Sciatic nerve (tissue), 2 donors: Measurements from ENCODE around the gene CNIH4. TPM values are rescaled to one million over a fixed set of nuclear protein-coding genes. Genes with fewer than 3 reads are reported as not detected.
"Not testable (repeated sequence)": the region's sequence is repeated elsewhere in the genome, so short reads cannot be mapped to it uniquely, and the experiment has no call there.

Experiments used
- ATAC-seq: fragments of 200-7000 bp; cut with Tn5 transposase; one replicate; pipeline ENCODE4 v1.9.1; 2020; ENCODE audit warnings: mild to moderate bottlenecking, moderate library complexity
- DNase-seq: peaks from one replicate; pipeline ENCODE4 v3.0.0-alpha.2; 2020; ENCODE audit warnings: low spot score
- intact Hi-C: fragments of 100-400 bp; cut with DNase I; formaldehyde crosslinking; loops from one replicate; pipeline ENCODE4 v1.14.2; 2022
- total RNA-seq: library from RNA; stranded (reverse); fragmentation: NEBNext Ultra II Directional; extraction: Animal tissue kit (Norgen Biotek cat#: 25700); gene quantifications from one replicate; pipeline ENCODE4 v1.2.1, GENCODE V29; 2021
- donor health status: DM: no; HTN: no; CAD: no.
- donor health status: DM: no; HTN: no; CAD: no.

CNIH4 gene
- total RNA-seq, 1 donor from 2014 or later: 51.3 TPM

DNA sequence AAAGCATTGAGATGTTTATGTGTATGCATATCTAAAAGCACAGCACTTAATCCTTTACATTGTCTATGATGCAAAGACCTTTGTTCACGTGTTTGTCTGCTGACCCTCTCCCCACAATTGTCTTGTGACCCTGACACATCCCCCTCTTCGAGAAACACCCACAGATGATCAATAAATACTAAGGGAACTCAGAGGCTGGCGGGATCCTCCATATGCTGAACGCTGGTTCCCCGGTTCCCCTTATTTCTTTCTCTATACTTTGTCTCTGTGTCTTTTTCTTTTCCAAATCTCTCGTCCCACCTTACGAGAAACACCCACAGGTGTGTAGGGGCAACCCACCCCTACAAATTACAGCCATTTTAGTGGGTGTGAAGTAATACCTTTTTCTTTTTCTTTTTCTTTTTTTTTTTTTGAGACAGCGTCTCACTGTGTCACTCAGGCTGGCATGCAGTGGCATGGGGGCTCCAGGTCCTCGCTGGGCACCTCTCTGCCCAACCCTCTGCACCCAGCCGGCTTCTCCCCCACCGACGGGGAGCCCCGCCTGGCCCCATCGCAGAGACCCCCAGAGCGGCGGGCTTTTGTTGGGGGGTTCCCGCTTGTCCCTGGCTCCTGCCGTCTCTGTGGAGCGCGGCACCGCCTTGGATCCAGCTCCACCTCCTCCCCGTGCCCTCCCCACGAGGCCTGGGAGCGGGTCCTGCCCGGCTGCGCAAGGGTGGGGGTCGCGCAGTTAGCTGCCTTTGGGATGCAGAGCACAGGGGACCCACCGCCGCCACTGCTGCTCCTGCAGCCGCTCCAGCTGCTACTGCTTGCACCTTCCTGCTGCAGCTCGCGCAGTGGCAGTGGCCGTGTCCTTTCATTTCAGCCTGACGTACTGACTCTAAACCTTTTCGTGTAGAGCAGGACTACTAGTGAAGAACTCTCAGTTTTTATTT lies 16.0 kb upstream of the CNIH4 start:
- intact Hi-C loops, DNase-seq: not testable (repeated sequence)
- ATAC-seq: peak; percentile 24

DNA sequence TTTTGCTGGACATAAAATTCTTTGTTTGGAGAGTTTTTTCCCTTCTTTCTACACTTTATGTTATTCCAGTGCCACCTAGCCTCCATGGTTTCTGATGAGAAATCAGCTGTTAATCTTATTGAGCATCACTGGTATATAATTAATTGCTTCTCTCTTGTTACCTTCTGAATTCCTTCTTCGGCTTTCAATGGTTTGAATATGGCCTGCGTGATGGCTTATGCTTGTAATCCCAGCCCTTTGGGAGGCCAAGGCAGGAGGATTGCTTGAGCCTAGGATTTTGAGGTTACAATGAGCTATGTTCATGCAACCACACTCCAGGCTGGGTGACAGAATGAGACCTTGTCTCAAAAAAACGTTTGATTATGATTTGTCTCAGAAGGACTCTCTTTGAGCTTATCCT lies 13.0 kb upstream of the CNIH4 start:
- ATAC-seq (no peak), DNase-seq (no peak)
- intact Hi-C loops: no loop called here

GRCh38 chr1:224348137-224348536 lies 8.5 kb upstream of the CNIH4 start:
- no peak for DNase-seq
- no peak for ATAC-seq
- intact Hi-C loops: no loop called here

DNA sequence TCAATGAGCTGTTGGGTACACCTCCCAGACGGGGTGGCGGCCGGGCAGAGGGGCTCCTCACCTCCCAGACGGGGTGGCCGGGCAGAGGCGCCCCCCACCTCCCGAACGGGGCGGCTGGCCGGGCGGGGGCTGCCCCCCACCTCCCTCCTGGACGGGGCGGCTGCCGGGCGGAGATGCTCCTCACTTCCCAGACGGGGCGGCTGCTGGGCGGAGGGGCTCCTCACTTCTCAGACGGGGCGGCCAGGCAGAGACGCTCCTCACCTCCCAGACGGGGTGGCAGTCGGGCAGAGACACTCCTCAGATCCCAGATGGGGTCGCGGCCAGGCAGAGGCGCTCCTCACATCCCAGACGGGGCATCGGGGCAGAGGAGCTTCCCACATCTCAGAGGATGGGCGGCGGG lies 7.0 kb upstream of the CNIH4 start:
- ATAC-seq, intact Hi-C loops, DNase-seq: not testable (repeated sequence)

GRCh38 chr1:224352436-224353085 lies 4.1 kb upstream of the CNIH4 start:
- ATAC-seq, intact Hi-C loops, DNase-seq: not testable (repeated sequence)

DNA sequence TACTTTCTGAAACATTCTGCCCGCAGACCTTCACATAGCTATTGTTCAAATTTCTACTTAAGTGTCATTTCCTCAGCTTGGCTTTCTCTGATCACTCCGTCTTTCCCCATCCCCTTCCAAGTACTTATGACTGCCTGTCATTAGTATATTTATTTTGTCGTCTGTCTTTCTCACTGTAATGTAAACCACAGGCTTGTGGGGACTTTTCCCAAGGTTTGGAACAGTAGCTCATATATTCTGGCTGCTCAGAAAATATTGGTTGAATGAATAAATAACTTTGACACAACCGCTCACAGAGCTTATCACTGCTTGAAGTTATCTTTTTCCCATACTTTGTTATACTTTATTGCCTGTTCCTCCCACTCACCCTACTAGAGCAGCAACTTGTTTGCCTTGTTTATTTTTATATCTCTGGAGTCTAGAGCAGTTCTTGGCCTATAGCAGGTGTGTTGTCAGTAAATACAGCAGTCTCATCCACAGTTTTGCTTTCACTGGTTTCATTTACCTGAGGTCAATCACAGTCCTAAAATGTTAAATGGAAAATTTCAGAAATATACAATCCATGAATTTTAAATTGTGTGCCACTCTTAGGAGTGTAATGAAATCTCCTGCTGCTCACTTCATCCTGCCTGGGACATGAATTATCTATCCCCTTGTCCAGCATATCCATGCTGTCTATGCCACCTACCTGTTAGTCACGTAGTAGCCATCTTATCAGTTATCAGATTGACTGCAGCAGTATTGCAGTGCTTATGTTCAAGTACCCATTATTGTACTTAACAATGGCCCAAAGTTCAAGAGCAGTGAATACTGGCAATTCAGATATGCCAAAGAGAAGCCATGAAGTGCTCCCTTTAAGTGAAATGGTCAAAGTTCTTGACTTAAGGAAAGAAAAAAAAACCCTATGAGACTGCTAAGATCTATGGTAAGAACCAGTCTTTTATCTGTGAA lies 2.4 kb upstream of the CNIH4 start:
- ATAC-seq: no peak
- intact Hi-C loops: no loop called here

DNA sequence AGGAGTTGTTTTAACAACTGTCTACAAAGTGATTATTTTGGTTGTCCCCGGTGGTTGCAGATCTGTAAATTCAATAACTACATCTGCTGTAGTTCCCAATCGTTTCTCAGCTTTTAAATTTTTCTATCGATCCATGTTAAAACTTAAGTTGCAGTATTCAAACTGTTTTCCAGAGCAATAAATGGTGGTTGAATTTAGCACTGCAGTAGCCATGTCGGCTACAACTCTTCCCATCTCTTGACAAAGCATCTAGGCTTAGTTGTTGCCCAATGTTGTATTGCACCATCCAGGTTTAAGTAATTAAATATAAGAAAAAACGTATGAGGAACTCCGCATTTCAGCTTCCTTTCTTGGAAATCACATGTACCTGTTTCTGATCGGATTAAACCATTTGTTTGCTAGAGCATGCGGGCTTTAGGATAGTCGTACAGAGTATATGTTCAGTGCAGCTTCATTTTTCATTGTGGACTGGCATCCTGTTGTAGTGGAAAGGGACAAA lies 996 bp downstream of the CNIH4 start:
- no peak for ATAC-seq
- DNase-seq: no peak
- intact Hi-C loops: no loop called here

More for the DNA sequence above, 2.4 kb upstream of the CNIH4 start:
- no peak for DNase-seq

DNA sequence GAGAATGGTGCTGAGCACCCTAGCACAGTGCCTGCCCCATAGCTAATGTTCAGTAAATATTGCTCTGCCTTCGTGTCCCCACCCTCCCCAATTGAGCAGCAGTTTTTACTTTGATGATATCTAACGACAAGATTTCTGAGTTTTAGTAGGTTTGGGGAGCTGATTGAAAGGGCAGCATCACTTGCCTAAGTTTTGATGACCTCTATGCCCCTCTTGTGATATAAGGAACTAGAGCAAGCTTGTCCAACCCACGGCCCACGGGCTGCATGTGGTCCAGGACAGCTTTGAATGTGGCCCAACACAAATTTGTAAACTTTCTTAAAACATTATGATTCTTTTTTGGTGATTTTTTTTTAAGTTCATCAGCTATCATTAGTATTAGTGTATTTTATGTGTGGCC lies 1.6 kb downstream of the CNIH4 start:
- DNase-seq (no peak), ATAC-seq (no peak)
- intact Hi-C loops: no loop called here

GRCh38 chr1:224359207-224359606 lies 2.5 kb downstream of the CNIH4 start:
- intact Hi-C loops: no loop called here

DNA sequence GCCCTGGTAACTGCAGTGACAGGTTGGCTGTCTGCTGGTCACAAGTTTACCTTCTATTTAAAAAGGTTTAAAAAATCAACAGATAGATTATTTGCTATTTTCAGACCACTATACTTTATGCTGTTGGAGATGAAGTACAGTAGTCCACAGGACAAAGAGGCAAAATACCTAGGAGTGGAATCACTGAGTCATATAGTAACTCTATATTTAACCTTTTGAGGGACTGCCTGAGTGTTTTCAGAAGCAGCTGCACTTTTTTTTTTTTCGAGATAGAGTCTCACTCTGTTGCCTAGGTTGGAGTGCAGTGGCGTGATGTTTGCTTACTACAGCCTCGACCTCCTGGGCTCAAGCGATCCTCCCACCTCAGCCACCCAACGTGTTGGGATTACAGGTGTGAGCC lies 11.7 kb downstream of the CNIH4 start:
- ATAC-seq (no peak), DNase-seq (no peak)
- intact Hi-C loops: no loop called here

More at GRCh38 chr1:224359207-224359606, 2.5 kb downstream of the CNIH4 start:
- no peak for DNase-seq
- no peak for ATAC-seq

GRCh38 chr1:224373008-224373590 lies 16.4 kb downstream of the CNIH4 start:
- DNase-seq (no peak), ATAC-seq (no peak)
- intact Hi-C loops: no loop called here

DNA sequence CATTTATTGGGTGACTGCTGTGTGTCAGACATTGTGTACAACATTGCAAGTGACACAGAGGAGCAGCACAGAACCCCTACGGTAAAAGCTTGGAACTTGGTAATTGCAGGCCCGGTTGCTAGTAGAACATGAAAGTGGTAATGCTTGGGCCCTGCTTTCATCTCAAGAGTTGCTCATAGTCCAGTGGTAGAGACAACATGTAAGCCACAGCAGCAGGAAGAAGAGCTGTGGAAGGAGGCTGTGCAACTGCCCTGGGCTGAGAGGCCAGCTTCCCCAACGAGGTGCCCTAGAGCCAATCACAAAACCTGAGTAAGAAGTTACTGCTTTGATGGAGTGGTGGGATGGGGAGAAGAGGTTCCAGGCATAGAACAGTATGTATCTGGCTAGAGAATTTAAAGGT lies 18.4 kb downstream of the CNIH4 start:
- DNase-seq (no peak), ATAC-seq (no peak)
- intact Hi-C loops: no loop called here

GRCh38 chr1:224377676-224378006 lies 21.0 kb downstream of the CNIH4 start:
- no peak for DNase-seq
- ATAC-seq: no peak
- intact Hi-C loops: no loop called here

DNA sequence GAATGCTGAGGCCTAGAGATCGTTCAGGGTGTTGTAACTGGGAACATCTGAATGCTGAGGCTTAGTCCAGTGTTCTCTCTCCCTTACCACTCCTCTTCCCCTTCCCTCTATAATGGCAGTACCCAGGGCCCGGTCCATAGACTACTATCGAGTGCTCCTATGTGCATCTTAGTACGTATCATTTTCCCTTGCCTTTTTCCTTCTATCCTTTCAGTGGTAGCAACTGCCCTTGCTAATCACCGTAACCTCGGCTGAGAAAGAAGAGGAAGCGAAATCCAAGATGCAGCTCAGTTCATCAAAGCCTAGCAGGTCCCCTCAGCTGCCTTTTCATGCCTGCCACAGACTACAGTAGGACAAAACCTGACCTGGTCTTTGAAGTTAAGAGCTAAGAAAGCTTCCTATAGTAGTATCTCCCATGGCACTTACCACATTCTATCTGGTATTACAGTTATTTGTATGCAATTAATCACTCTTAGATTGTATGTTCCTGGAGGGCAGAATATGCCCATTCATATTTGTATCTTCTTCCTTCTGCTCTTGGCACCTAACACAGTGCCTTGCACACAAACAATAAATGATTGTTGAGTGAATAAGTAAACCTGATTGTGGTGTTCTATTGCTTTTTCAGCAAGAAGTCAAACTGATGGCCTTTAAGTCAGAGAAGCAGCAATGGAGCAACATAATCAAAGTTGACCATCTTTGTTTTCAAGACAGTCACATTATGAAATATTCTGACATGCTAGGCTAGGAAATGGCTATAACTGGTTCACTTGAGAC lies 22.4 kb downstream of the CNIH4 start:
- no peak for DNase-seq
- intact Hi-C loops: no loop called here
- ATAC-seq: no peak

- no peak for DNase-seq
- intact Hi-C loops: no loop called here
- no peak for ATAC-seq
Measured at GRCh38 chr1:224380003-224380402, 23.3 kb downstream of the CNIH4 start.

DNA sequence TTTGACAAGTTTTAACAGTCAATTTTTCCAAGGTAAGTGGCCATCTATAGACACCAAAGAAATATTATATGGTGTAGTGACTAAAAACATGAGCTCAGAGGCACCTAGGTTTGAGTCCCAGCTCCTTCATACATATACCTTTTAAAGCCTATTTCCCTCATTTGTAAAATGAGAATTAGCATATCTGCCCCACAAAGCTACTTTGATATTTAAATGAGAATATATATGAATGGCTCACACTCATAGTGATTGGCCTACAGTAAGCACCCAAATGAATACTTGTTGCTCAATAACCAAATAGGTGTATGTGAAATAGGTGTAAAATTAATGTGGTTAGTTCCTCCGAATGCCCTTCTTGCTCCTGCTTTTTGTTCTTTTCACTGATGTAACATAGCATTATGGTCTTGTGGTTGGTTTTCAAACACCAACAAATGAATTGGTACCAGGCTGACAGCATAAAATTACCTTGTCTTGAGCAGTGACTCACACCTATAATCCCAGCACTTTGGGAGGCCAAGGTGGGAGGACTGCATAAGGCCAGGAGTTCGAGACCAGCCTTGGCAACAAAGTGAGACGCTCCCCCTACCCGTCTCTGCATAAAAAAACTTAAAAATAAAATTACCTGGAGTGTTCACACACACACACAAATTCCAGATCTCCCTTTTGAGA lies 25.3 kb downstream of the CNIH4 start:
- ATAC-seq (no peak), DNase-seq (no peak)
- intact Hi-C loops: no loop called here

- no peak for ATAC-seq
- no peak for DNase-seq
- intact Hi-C loops: no loop called here
Measured at GRCh38 chr1:224383218-224383617, 26.5 kb downstream of the CNIH4 start.
